ENCODE data around the gene LSM12. TPM values are rescaled to one million over a fixed set of nuclear protein-coding genes. Genes with fewer than 3 reads are reported as not detected.
A peak's percentile ranks its signal among the peaks of the same experiment; 100 is the strongest.
"Not testable (repeated sequence)": the region's sequence is repeated elsewhere in the genome, so short reads cannot be mapped to it uniquely, and the experiment has no call there.

The LSM12 gene
- total RNA-seq, 2 experiments from 2014 or later = 79.8 to 83.9 TPM

DNA sequence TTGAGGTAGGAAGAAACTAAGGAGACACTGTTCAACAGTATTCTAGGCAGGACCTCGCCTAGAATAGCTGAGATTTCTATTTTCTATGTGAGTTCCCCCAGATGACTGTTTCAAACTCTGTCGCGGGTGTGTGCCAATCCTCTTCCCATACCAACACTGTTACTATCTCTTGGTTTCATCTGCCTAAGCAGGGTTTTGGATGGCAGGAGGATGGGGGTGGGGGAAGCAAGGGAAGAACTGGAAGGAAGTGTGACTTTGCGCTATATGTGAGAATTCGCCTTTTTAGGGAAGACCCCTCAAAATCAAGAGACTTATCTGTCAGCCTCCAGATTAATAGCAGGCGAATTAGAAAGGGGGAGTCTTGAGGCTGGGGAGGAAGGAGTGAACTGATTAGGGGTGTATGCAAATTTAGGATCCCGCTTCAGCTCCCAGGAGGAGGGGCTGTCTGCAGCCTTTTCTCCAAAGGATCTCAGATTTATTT is 3.5 kb upstream of the LSM12 start:
- intact Hi-C loops (cut with micrococcal nuclease) = loop anchor here (1.0 to 5.0 kb wide), 7 partner anchors 53 to 277 kb away; partner anchors contain the start of genes GRN, HDAC5, TMEM101 and TMUB2
- peaks cover 10% of the 10 kb centered on the region for H3K36me3 Mint-ChIP-seq (ENCODE audit: low read depth)
- peak overlapping the region; percentile 96 for H3K27ac Mint-ChIP-seq
- CTCF ChIA-PET = interaction anchor here (1.1 to 1.2 kb wide), 3 partner anchors 28 to 53 kb away, joined by 3 to 4 read pairs (median 3); partner anchors contain the start of gene HDAC5
- peaks cover 46% of the 10 kb centered on the region for H3K4me1 Mint-ChIP-seq (ENCODE audit: low read depth)
- peak overlapping the region; percentile 98 for H3K4me3 Mint-ChIP-seq
- DNase-seq = peak; percentile 30
- no peaks in the 10 kb centered on the region for H3K9me3 Mint-ChIP-seq
- H3K27me3 Mint-ChIP-seq (ENCODE audit: low read depth) = no peaks in the 10 kb centered on the region

DNA sequence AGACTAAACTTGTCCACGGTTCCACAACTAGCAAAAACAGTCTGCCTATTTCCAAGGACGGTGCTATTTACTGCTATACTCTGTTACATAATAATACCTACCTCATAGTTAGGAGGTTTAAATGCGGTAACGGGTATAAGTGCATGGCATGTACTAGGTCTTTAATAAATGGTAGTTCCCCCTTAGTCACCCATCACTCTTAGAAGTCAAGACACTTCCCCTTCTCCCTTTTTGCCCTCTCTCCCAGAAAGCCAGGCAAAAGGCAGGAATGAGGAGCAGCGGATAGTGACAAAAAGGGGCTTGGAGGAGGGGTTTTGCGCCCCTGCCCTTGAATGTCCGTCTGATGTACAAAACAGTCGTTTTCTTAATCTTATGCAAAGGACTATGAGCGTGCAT is 1.1 kb upstream of the LSM12 start:
- no peaks in the 10 kb centered on the region for H3K27me3 Mint-ChIP-seq (ENCODE audit: low read depth)
- H3K4me3 Mint-ChIP-seq = peak overlapping the region; percentile 92
- peaks cover 60% of the 10 kb centered on the region for H3K4me1 Mint-ChIP-seq (ENCODE audit: low read depth)
- intact Hi-C loops (cut with micrococcal nuclease) = loop anchor here (2.0 to 5.0 kb wide), 3 partner anchors 43 to 280 kb away; partner anchors contain the start of gene GRN
- CTCF ChIA-PET = no interaction called here
- no peaks in the 10 kb centered on the region for H3K9me3 Mint-ChIP-seq
- H3K27ac Mint-ChIP-seq = no peak overlapping the region
- peaks cover 17% of the 10 kb centered on the region for H3K36me3 Mint-ChIP-seq (ENCODE audit: low read depth)
- DNase-seq = no peak

- Mint-ChIP-seq H3K36me3 (ENCODE audit: low read depth) (peaks cover 25% of the 10 kb centered on the region), H3K9me3 (no peaks in the 10 kb centered on the region), H3K27ac (peak overlapping the region; percentile 93), H3K4me1 (ENCODE audit: low read depth) (peaks cover 58% of the 10 kb centered on the region), H3K4me3 (peak overlapping the region; percentile 92), H3K27me3 (ENCODE audit: low read depth) (no peaks in the 10 kb centered on the region)
- CTCF ChIA-PET = interaction anchor here (1.0 kb wide), 1 partner anchor 58 kb away, joined by 4 read pairs; the partner anchor contains the start of gene HDAC5
- intact Hi-C loops (cut with micrococcal nuclease) = loop anchor here (1.0 to 5.0 kb wide), 5 partner anchors 45 to 282 kb away; partner anchors contain the start of genes GRN and HROB
- DNase-seq = peak; percentile 37
Observed at GRCh38 chr17:44065668-44066203, 735 bp downstream of the LSM12 start.

DNA sequence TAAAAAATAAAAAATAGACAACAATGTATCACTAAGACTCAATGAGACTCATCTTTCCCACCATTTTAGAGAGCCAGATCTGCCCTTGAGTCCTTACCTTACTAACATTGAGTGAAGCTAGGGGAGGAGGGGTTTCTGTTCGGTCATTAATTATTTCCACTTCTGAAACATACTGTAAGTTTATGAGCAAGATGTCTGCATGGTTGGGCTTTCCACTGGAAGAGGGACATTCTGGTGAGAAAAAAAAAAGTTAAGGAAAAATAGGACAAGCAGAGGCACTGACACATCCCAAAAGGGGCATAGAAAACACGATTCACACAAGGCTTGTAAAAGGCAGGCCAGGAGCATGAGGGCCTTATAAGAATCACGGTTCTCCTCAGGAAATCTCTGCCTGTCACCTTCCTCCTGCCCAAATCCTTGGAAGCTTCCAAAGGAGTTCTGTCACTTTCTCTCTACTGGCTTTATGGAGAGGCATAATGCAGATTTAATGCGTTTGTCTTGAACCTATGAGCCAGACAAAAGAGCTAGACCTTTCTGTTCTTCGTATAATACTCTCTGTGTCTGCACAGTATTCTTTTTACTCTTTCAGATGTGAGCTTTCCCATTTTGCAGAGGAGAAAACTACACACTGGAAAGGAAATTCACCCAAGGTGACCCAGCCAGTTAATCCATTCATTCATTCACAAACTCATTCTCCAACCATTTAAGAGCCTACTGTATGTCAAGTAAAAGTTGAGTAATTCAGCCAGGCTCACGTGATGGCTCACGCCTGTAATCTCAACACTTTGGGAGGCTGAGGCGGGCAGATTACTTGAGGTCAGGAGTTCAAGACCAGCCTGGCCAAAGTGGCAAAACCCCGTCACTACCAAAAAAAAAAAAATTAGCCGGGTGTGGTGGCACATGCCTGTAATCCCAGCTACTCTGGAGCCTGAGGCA is 2.5 kb downstream of the LSM12 start:
- H3K4me3 Mint-ChIP-seq = peak overlapping the region; percentile 2
- peaks cover 38% of the 10 kb centered on the region for H3K36me3 Mint-ChIP-seq (ENCODE audit: low read depth)
- H3K9me3 Mint-ChIP-seq = no peaks in the 10 kb centered on the region
- peaks cover 62% of the 10 kb centered on the region for H3K4me1 Mint-ChIP-seq (ENCODE audit: low read depth)
- no peak for DNase-seq
- CTCF ChIA-PET = interaction anchor here (0.7 kb wide), 1 partner anchor 42 kb away, joined by 3 read pairs; no protein-coding TSS in a partner anchor
- H3K27me3 Mint-ChIP-seq (ENCODE audit: low read depth) = no peaks in the 10 kb centered on the region
- intact Hi-C loops (cut with micrococcal nuclease) = no loop called here
- H3K27ac Mint-ChIP-seq = peak overlapping the region; percentile 15

- Mint-ChIP-seq H3K27ac (no peak overlapping the region), H3K9me3 (no peaks in the 10 kb centered on the region), H3K27me3 (ENCODE audit: low read depth) (no peaks in the 10 kb centered on the region), H3K4me1 (ENCODE audit: low read depth) (peaks cover 57% of the 10 kb centered on the region), H3K4me3 (no peak overlapping the region), H3K36me3 (ENCODE audit: low read depth) (peaks cover 45% of the 10 kb centered on the region)
- no peak for DNase-seq
- CTCF ChIA-PET = no interaction called here
- intact Hi-C loops (cut with micrococcal nuclease) = no loop called here
Observed at GRCh38 chr17:44062871-44063270, 3.6 kb downstream of the LSM12 start.

GRCh38 chr17:44061446-44061845 is 5.0 kb downstream of the LSM12 start:
- no peak overlapping the region for H3K27ac Mint-ChIP-seq
- peaks cover 46% of the 10 kb centered on the region for H3K4me1 Mint-ChIP-seq (ENCODE audit: low read depth)
- DNase-seq = no peak
- H3K9me3 Mint-ChIP-seq = no peaks in the 10 kb centered on the region
- no peaks in the 10 kb centered on the region for H3K27me3 Mint-ChIP-seq (ENCODE audit: low read depth)
- peaks cover 45% of the 10 kb centered on the region for H3K36me3 Mint-ChIP-seq (ENCODE audit: low read depth)
- no peak overlapping the region for H3K4me3 Mint-ChIP-seq
- intact Hi-C loops (cut with micrococcal nuclease) = no loop called here
- CTCF ChIA-PET = no interaction called here

GRCh38 chr17:44059101-44059892 is 7.2 kb downstream of the LSM12 start:
- CTCF ChIA-PET = no interaction called here
- intact Hi-C loops (cut with micrococcal nuclease) = no loop called here

GRCh38 chr17:44053125-44053872 is 13.2 kb downstream of the LSM12 start:
- no peaks in the 10 kb centered on the region for H3K9me3 Mint-ChIP-seq
- peaks cover 8% of the 10 kb centered on the region for H3K4me1 Mint-ChIP-seq (ENCODE audit: low read depth)
- H3K27ac Mint-ChIP-seq = no peak overlapping the region
- DNase-seq = no peak
- H3K4me3 Mint-ChIP-seq = no peak overlapping the region
- peaks cover 27% of the 10 kb centered on the region for H3K36me3 Mint-ChIP-seq (ENCODE audit: low read depth)
- CTCF ChIA-PET = interaction anchor here (0.6 kb wide), 1 partner anchor 53 kb away, joined by 3 read pairs; no protein-coding TSS in a partner anchor
- intact Hi-C loops (cut with micrococcal nuclease) = no loop called here
- no peaks in the 10 kb centered on the region for H3K27me3 Mint-ChIP-seq (ENCODE audit: low read depth)

More at GRCh38 chr17:44059101-44059892, 7.2 kb downstream of the LSM12 start:
- Mint-ChIP-seq H3K27ac (no peak overlapping the region), H3K36me3 (ENCODE audit: low read depth) (peaks cover 42% of the 10 kb centered on the region), H3K4me3 (no peak overlapping the region), H3K9me3 (no peaks in the 10 kb centered on the region), H3K4me1 (ENCODE audit: low read depth) (peaks cover 40% of the 10 kb centered on the region), H3K27me3 (ENCODE audit: low read depth) (no peaks in the 10 kb centered on the region)
- no peak for DNase-seq

GRCh38 chr17:44049294-44050060 is 17.0 kb downstream of the LSM12 start:
- Mint-ChIP-seq H3K4me3 (no peak overlapping the region), H3K36me3 (ENCODE audit: low read depth) (peaks cover 31% of the 10 kb centered on the region), H3K27ac (no peak overlapping the region), H3K27me3 (ENCODE audit: low read depth) (no peaks in the 10 kb centered on the region), H3K9me3 (no peaks in the 10 kb centered on the region), H3K4me1 (ENCODE audit: low read depth) (peaks cover 7% of the 10 kb centered on the region)
- DNase-seq = no peak
- intact Hi-C loops (cut with micrococcal nuclease) = no loop called here
- CTCF ChIA-PET = interaction anchor here (0.6 to 1.1 kb wide), 2 partner anchors 102 to 112 kb away, joined by 3 read pairs; no protein-coding TSS in a partner anchor

- H3K27ac Mint-ChIP-seq; H3K4me1 Mint-ChIP-seq (ENCODE audit: low read depth); H3K27me3 Mint-ChIP-seq (ENCODE audit: low read depth); intact Hi-C loops (cut with micrococcal nuclease); H3K4me3 Mint-ChIP-seq; H3K9me3 Mint-ChIP-seq; DNase-seq: not testable (repeated sequence)
- CTCF ChIA-PET = interaction anchor here (0.6 kb wide), 1 partner anchor 51 kb away, joined by 3 read pairs; no protein-coding TSS in a partner anchor
- peaks cover 19% of the 10 kb centered on the region for H3K36me3 Mint-ChIP-seq (ENCODE audit: low read depth)
Observed at GRCh38 chr17:44046893-44047292, 19.6 kb downstream of the LSM12 start.

GRCh38 chr17:44045486-44045885 is 21.0 kb downstream of the LSM12 start:
- Mint-ChIP-seq H3K9me3 (no peaks in the 10 kb centered on the region), H3K4me1 (ENCODE audit: low read depth) (peaks cover 11% of the 10 kb centered on the region), H3K4me3 (no peak overlapping the region), H3K36me3 (ENCODE audit: low read depth) (peaks cover 20% of the 10 kb centered on the region), H3K27ac (no peak overlapping the region), H3K27me3 (ENCODE audit: low read depth) (no peaks in the 10 kb centered on the region)
- no peak for DNase-seq
- CTCF ChIA-PET = interaction anchor here (1.6 kb wide), 1 partner anchor 168 kb away, joined by 4 read pairs; no protein-coding TSS in a partner anchor
- intact Hi-C loops (cut with micrococcal nuclease) = no loop called here

Data from activated naive CD4-positive, alpha-beta T cell treated with anti-CD3 and anti-CD28 coated beads for 36 hours (primary cell).